Heart left ventricle (tissue), 13 donors: ENCODE measurements around the gene NT5C2.

ENCODE experiments used
- CTCF ChIP-seq, 12 donors: fragments of 200-600 bp; sonication (generic) in 4 of 12; IDR thresholded peaks; one replicate each; pipeline versions ENCODE4 v1.5.0 to v1.8.0; 2018 to 2022; ENCODE audit warnings: antibody characterized with exemption in 12 of 12, mild to moderate bottlenecking in 5 of 12
- POLR2A ChIP-seq, 2 donors: fragments of 450-650 bp; IDR thresholded peaks; one replicate each; pipeline ENCODE4 v1.6.1; 2017; ENCODE audit warnings: antibody characterized with exemption in 2 of 2, mild to moderate bottlenecking in 2 of 2, moderate library complexity in 2 of 2
- donor health status: ischemic (EF 13 %, LVEDD 7.1; RV severe dilation, severe dysfunction).
- donor health status: DM: no; HTN: yes; CAD: no.
- donor health status: DM: no; HTN: no; CAD: no.
- donor health status: ischemic (EF 25% LVEDD 6.9; RV normal size, moderate dysfunction).
- donor health status: ischemic (EF 25% LVEDD 5.7; RV mildly dilated, moderate dysfunction).
- donor health status: ischemic (EF 35%, LVEDD 5.7; RV mildly dilated, moderate dysfunction).
- donor health status: nonischemic (EF 11% LVEDD 7.7; RV severe dilation, severe dysfunction).
- donor health status: DM: yes; HTN: yes; CAD: no.
- donor health status: PGD.
- donor health status: ischemic (EF 29% LVEDD 5.4; RV normal size, mild dysfunction).
- donor health status: nonischemic (EF 23%, LVEDD 6.1; RV moderate dilation, normal function).

- TF ChIP-seq CTCF (IDR thresholded peaks at IDR 0.05): no peak
- no peak for TF ChIP-seq POLR2A (IDR thresholded peaks at IDR 0.05)
These were observed 62.2 kb downstream of the NT5C2 start for GRCh38 chr10:103130910-103131309.
